Fibroblast of lung (primary cell): ENCODE results near the gene ZNF26. TPM values are rescaled to one million over a fixed set of nuclear protein-coding genes. Genes with fewer than 3 reads are reported as not detected.

Experiments used
- DNase-seq, 2 donors: peaks; one replicate each; pipeline versions ENCODE4 v3.0.0 to v3.0.0-alpha.2; 2010; ENCODE audit warnings: low read depth in 2 of 2
- H2AFZ ChIP-seq: 2 replicates; pipeline ENCODE4 v1.5.1; 2012; ENCODE audit warnings: low read length, control low read depth, inconsistent platforms
- H3K27ac ChIP-seq: 2 replicates; pipeline ENCODE4 v1.5.1; 2011; ENCODE audit warnings: low read length, control low read depth; ENCODE audit not compliant: insufficient read depth
- H3K27me3 ChIP-seq: 2 replicates; pipeline ENCODE4 v1.5.1; 2011; ENCODE audit warnings: mild to moderate bottlenecking, low read length; ENCODE audit not compliant: control insufficient read depth, insufficient read depth
- H3K36me3 ChIP-seq: 2 replicates; pipeline ENCODE4 v1.5.1; 2011; ENCODE audit warnings: low read length; ENCODE audit not compliant: control insufficient read depth, insufficient read depth
- H3K4me1 ChIP-seq: 2 replicates; pipeline ENCODE4 v1.5.1; 2011; ENCODE audit warnings: low read length; ENCODE audit not compliant: control insufficient read depth, insufficient read depth; ENCODE audit errors: extremely low read depth
- H3K4me2 ChIP-seq: 2 replicates; pipeline ENCODE4 v1.5.1; 2011; ENCODE audit warnings: low read length, control low read depth; ENCODE audit not compliant: insufficient read depth; ENCODE audit errors: extremely low read depth
- H3K4me3 ChIP-seq, 4 experiments: fragments of 200-600 bp in 1 of 4; sonication (generic) in 1 of 4; replicated peaks in 1 of 4; 2 replicates each; pipeline ENCODE4 v1.5.1; 2011 to 2016; ENCODE audit warnings: low read length in 4 of 4, low read depth in 3 of 4, mild to moderate bottlenecking in 3 of 4, control low read depth in 2 of 4, inconsistent platforms in 1 of 4, mixed read lengths in 1 of 4; ENCODE audit not compliant: insufficient read depth in 1 of 4; ENCODE audit errors: control extremely low read depth in 1 of 4
- H3K79me2 ChIP-seq: 2 replicates; pipeline ENCODE4 v1.5.1; 2012; ENCODE audit warnings: mild to moderate bottlenecking, low read length, inconsistent platforms; ENCODE audit not compliant: control insufficient read depth, insufficient read depth
- H3K9ac ChIP-seq: 2 replicates; pipeline ENCODE4 v1.5.1; 2011; ENCODE audit warnings: mild to moderate bottlenecking, low read length, control low read depth; ENCODE audit not compliant: insufficient read depth
- H3K9me3 ChIP-seq: 2 replicates; pipeline ENCODE4 v1.5.1; 2012; ENCODE audit warnings: low read depth, low read length; ENCODE audit not compliant: control insufficient read depth, insufficient read depth
- H4K20me1 ChIP-seq: 2 replicates; pipeline ENCODE4 v1.5.1; 2011; ENCODE audit warnings: low read length; ENCODE audit not compliant: control insufficient read depth, insufficient read depth; ENCODE audit errors: extremely low read depth
- EZH2 ChIP-seq: IDR thresholded peaks from 2 replicates; pipeline ENCODE4 v1.5.1; 2012; ENCODE audit warnings: low read length, control low read depth, mild to moderate bottlenecking; ENCODE audit errors: missing control alignments
- polyA plus RNA-seq, 2 donors: library from polyadenylated mRNA; depleted of rRNA in 1 of 2; stranded (reverse) in 1 of 2; unstranded in 1 of 2; fragments of >200 nt; gene quantifications; 2 replicates each; pipeline ENCODE4 v1.2.1, GENCODE V29; 2011 to 2012; ENCODE audit warnings: missing spikeins in 1 of 2
- total RNA-seq: library from RNA; depleted of rRNA; stranded (reverse); fragments of >200 nt; gene quantifications from 2 replicates; pipeline ENCODE4 v1.2.1, GENCODE V29; 2014
- TF ChIP-seq, protein P1 (sequence below), 2 donors: IDR thresholded peaks in 1 of 2; conservative IDR thresholded peaks in 1 of 2; 1 replicate in 1 of 2; 2 replicates in 1 of 2; pipeline ENCODE4 v1.5.1; 2011 to 2012; ENCODE audit warnings: low read length in 2 of 2, control low read depth in 1 of 2, inconsistent platforms in 1 of 2, low read depth in 1 of 2, mild to moderate bottlenecking in 1 of 2

The ZNF26 gene
- total and polyA plus RNA-seq, 2 donors (not counting 1 experiment from before 2014, with no cell fraction given): 4.9 to 9.4 TPM

DNA sequence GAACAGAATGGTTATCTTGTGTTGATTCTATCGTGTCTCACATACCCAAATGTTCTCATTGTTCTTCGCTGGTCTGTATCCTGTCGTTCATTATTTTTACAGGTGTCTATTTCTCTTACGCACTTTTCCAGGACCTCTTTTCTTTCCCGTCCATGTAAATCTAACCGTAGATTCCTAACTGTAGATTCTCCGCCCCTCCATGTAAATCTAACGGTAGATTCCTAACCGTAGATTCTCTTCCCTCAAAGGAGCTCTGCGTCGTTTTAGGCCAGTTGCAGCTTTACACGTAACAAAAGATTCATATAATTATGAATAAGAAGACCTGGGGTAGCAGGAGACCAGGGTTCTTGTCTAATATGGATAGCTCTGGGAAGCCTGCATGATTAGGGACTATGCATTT lies 20.4 kb upstream of the ZNF26 start:
- no peaks in the 10 kb centered on the region for H3K36me3 ChIP-seq
- H3K27me3 ChIP-seq: no peaks in the 10 kb centered on the region
- H3K4me3 ChIP-seq: no peak overlapping the region
- H3K4me2 ChIP-seq: no peak overlapping the region
- no peak for DNase-seq
- no peak overlapping the region for H3K9ac ChIP-seq
- H4K20me1 ChIP-seq: no peaks in the 10 kb centered on the region
- no peak overlapping the region for H3K27ac ChIP-seq
- no peaks in the 10 kb centered on the region for H3K4me1 ChIP-seq
- H3K79me2 ChIP-seq: no peaks in the 10 kb centered on the region
- H2AFZ ChIP-seq: no peak overlapping the region
- no peak for TF ChIP-seq EZH2
- TF ChIP-seq, protein P1, sequence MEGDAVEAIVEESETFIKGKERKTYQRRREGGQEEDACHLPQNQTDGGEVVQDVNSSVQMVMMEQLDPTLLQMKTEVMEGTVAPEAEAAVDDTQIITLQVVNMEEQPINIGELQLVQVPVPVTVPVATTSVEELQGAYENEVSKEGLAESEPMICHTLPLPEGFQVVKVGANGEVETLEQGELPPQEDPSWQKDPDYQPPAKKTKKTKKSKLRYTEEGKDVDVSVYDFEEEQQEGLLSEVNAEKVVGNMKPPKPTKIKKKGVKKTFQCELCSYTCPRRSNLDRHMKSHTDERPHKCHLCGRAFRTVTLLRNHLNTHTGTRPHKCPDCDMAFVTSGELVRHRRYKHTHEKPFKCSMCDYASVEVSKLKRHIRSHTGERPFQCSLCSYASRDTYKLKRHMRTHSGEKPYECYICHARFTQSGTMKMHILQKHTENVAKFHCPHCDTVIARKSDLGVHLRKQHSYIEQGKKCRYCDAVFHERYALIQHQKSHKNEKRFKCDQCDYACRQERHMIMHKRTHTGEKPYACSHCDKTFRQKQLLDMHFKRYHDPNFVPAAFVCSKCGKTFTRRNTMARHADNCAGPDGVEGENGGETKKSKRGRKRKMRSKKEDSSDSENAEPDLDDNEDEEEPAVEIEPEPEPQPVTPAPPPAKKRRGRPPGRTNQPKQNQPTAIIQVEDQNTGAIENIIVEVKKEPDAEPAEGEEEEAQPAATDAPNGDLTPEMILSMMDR (conservative IDR thresholded peaks at IDR 0.05 in 1 of 2, IDR thresholded peaks at IDR 0.05 in 1 of 2; ENCODE audit: low read depth in 1 of 2, low read length in 2 of 2): no peak
- no peaks in the 10 kb centered on the region for H3K9me3 ChIP-seq

DNA sequence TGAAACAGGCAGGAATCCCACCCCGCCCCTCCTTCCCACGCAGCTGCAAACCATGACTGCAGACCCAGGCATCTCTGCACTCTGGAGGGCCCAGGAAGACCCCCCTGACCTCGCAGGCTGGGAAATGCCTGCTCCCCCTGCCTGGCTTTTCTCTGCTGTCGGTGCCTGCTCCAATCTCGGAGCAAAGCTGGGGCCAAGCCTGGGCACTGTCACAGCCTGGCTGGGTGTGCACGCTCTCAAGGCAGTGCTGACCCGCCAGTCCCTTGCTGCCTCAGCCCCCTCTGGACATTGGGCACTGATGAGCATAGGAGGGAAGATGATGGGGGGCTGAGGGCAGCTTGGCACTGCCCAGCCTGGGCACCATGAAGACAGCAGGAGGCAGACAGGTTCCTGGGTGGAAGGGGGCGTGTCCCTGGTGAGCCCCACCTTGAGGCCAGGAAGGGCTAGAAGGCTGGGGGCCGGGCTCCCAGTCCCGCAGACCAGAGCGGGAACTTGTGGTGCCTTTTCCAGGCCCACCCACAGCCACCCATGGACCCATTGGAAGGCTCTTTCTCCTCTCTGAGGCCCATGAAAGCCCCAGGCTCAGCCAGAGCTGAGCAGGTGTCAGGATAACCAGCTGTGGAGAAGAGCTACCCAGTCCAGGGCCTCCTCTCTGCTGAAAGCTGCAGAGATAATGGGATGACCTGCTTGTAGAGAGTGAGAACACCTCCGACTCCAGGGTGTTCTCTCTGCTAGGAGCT lies 19.3 kb upstream of the ZNF26 start:
- Histone ChIP-seq H3K4me1 (no peaks in the 10 kb centered on the region), H3K9me3 (no peaks in the 10 kb centered on the region), H4K20me1 (no peaks in the 10 kb centered on the region), H2AFZ (no peak overlapping the region), H3K36me3 (no peaks in the 10 kb centered on the region), H3K4me2 (no peak overlapping the region), H3K4me3 (no peak overlapping the region), H3K27ac (no peak overlapping the region), H3K27me3 (no peaks in the 10 kb centered on the region), H3K9ac (no peak overlapping the region), H3K79me2 (no peaks in the 10 kb centered on the region)
- TF ChIP-seq, protein P1 (conservative IDR thresholded peaks at IDR 0.05 in 1 of 2, IDR thresholded peaks at IDR 0.05 in 1 of 2; ENCODE audit: low read depth in 1 of 2, low read length in 2 of 2): no peak
- TF ChIP-seq EZH2: no peak
- no peak for DNase-seq

DNA sequence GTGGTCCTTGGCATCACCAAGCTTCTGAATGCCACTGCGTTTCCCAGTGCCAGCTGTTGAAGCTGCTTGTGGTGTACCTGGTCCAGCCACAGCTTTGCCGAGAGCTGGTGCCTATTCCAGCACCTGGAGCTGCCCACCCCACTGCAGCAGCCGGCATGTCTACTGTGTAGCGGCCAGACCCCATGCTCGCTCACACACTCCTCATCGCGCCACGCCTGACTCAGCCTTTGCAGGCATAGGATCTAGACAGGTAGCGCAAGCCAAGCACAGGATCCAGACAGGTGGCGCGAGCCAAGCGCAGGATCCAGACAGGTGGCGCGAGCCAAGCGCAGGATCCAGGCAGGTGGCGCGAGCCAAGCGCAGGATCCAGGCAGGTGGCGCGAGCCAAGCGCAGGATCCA lies 18.4 kb upstream of the ZNF26 start:
- H3K27ac ChIP-seq: no peak overlapping the region
- no peak overlapping the region for H3K9ac ChIP-seq
- TF ChIP-seq EZH2: no peak
- TF ChIP-seq, protein P1 (conservative IDR thresholded peaks at IDR 0.05 in 1 of 2, IDR thresholded peaks at IDR 0.05 in 1 of 2; ENCODE audit: low read depth in 1 of 2, low read length in 2 of 2): no peak
- no peak overlapping the region for H3K4me3 ChIP-seq
- H2AFZ ChIP-seq: no peak overlapping the region
- H3K9me3 ChIP-seq: no peaks in the 10 kb centered on the region
- H4K20me1 ChIP-seq: no peaks in the 10 kb centered on the region
- H3K4me2 ChIP-seq: no peak overlapping the region
- H3K27me3 ChIP-seq: no peaks in the 10 kb centered on the region
- H3K79me2 ChIP-seq: no peaks in the 10 kb centered on the region
- DNase-seq: no peak
- no peaks in the 10 kb centered on the region for H3K36me3 ChIP-seq
- H3K4me1 ChIP-seq: no peaks in the 10 kb centered on the region
